GM12865 (cell line): ENCODE measurements around the gene CDKAL1.

Experiments
- DNase-seq: peaks from one replicate; pipeline ENCODE4 v3.0.0; 2010; ENCODE audit warnings: low read depth
- H3K4me3 ChIP-seq: 2 replicates; pipeline ENCODE4 v1.5.1; 2011; ENCODE audit warnings: mild to moderate bottlenecking, low read depth, low read length, control low read depth
- CTCF ChIP-seq: IDR thresholded peaks from 2 replicates; pipeline ENCODE4 v1.5.1; 2011; ENCODE audit warnings: low read length, control low read depth, low read depth, inconsistent platforms; ENCODE audit not compliant: insufficient read depth; ENCODE audit errors: missing control alignments

CDKAL1 gene

GRCh38 chr6:21235162-21235561 is 700.9 kb downstream of the CDKAL1 start:
- TF ChIP-seq CTCF: no peak
- no peak overlapping the region for H3K4me3 ChIP-seq
- no peak for DNase-seq

- no peak for TF ChIP-seq CTCF
- H3K4me3 ChIP-seq: no peak overlapping the region
- DNase-seq: no peak
Measured at GRCh38 chr6:21238208-21238607, 704.0 kb downstream of the CDKAL1 start.

GRCh38 chr6:21240709-21241108 is 706.5 kb downstream of the CDKAL1 start:
- H3K4me3 ChIP-seq: no peak overlapping the region
- no peak for TF ChIP-seq CTCF
- no peak for DNase-seq

DNA sequence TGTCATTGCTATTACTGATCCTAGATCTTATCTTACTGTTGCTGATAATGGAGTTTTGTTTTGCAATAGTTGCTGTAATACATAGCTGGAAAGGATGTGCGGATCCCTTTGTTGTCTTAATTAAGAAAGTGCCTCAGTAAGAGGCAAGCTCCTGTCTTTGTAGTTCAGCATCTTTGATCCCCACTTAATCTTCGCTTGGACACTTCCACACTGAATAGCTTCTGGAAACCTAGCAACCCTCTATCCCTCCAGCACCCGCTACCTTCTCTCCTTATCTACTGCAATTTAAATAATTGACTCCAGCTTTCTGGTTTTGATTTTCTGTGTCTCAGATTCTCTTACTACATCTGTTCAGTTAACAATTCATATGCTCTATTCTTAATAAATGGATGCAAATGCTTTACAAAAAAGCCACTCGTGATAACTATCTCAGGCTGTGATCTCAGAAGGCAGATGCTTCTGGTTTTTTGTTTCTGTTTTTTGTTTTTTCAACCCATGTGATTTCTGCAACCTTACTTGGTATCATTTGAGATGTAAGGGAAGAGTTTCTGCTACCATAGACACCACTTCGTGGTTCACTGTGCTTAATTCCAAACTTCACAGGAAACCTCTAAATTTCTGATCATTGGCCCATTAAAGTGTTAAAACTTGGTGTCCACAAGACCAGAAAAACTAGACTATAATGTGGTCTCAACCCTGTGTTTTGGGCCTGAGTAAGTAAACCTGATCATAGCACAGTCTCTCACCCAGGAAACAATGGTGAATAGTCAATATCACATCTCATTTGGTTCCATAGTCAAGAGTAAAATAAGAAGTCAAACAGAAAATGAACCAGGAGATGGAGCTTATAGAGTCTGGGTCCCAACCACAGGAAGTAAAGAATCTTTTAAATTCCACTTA is 707.2 kb downstream of the CDKAL1 start:
- peak; percentile 23 for DNase-seq
- TF ChIP-seq CTCF: no peak

GRCh38 chr6:21244897-21245470 is 710.7 kb downstream of the CDKAL1 start:
- H3K4me3 ChIP-seq: no peak overlapping the region
- TF ChIP-seq CTCF: no peak
- DNase-seq: no peak

More for the DNA sequence above, 707.2 kb downstream of the CDKAL1 start:
- H3K4me3 ChIP-seq: no peak overlapping the region

DNA sequence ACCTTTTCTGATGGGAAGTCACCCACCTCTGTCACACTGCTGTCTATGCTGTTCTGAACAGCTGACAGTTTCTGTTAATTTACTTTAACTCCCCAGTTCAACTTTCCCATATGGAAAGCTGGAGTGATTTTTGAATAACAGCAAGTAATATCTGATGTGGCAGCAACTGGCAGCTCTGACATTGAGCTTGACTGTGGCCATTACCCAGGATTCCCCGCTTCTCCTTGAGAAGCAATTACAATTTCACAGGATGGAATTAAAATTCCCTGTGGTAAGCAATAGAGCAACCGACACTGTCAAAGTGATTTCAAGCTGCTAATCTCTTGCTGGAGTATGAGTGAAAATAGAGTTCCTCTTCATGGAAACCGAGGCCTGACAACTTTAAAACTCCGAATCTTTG is 711.2 kb downstream of the CDKAL1 start:
- DNase-seq: no peak
- TF ChIP-seq CTCF: no peak

More for the DNA sequence above, 711.2 kb downstream of the CDKAL1 start:
- no peak overlapping the region for H3K4me3 ChIP-seq
